Hepatocyte (in vitro differentiated cells): ENCODE data around the gene FANCI. TPM values are rescaled to one million over a fixed set of nuclear protein-coding genes. Genes with fewer than 3 reads are reported as not detected.

ENCODE experiments used
- DNase-seq: peaks from one replicate; pipeline ENCODE4 v3.0.0-alpha.2; 2016; ENCODE audit warnings: low spot score
- H2AFZ ChIP-seq: fragments of 200-600 bp; sonication (generic); 2 replicates; pipeline ENCODE4 v1.6.0; 2016; ENCODE audit warnings: antibody characterized with exemption, mild to moderate bottlenecking
- H3K27ac ChIP-seq: fragments of 200-600 bp; sonication (generic); 2 replicates; pipeline ENCODE4 v1.5.1; 2016; ENCODE audit warnings: mild to moderate bottlenecking
- H3K27me3 ChIP-seq: fragments of 200-600 bp; sonication (generic); 2 replicates; pipeline ENCODE4 v1.6.1; 2016
- H3K36me3 ChIP-seq: fragments of 200-600 bp; sonication (generic); replicated peaks from 2 replicates; pipeline ENCODE4 v1.5.1; 2016; ENCODE audit warnings: low read depth; ENCODE audit not compliant: insufficient read depth
- H3K4me1 ChIP-seq: fragments of 200-600 bp; sonication (generic); 2 replicates; pipeline ENCODE4 v1.5.1; 2016; ENCODE audit warnings: mild to moderate bottlenecking, moderate library complexity; ENCODE audit not compliant: insufficient read depth
- H3K4me2 ChIP-seq: fragments of 200-600 bp; sonication (generic); 2 replicates; pipeline ENCODE4 v1.6.0; 2016
- H3K4me3 ChIP-seq: fragments of 200-600 bp; sonication (generic); 2 replicates; pipeline ENCODE4 v1.5.1; 2016; ENCODE audit warnings: mild to moderate bottlenecking
- H3K79me2 ChIP-seq: fragments of 200-600 bp; sonication (generic); 2 replicates; pipeline ENCODE4 v1.6.0; 2017; ENCODE audit warnings: mild to moderate bottlenecking
- H3K9me2 ChIP-seq: fragments of 200-600 bp; sonication (generic); replicated peaks from 2 replicates; pipeline ENCODE4 v1.6.0; 2017; ENCODE audit warnings: mild to moderate bottlenecking; ENCODE audit not compliant: insufficient read depth
- H3K9me3 ChIP-seq: fragments of 200-600 bp; sonication (generic); 2 replicates; pipeline ENCODE4 v1.5.1; 2016; ENCODE audit warnings: low read depth, mild to moderate bottlenecking
- H4K20me1 ChIP-seq: fragments of 200-600 bp; sonication (generic); 2 replicates; pipeline ENCODE4 v1.6.0; 2016; ENCODE audit warnings: mild to moderate bottlenecking; ENCODE audit not compliant: insufficient read depth, poor library complexity, severe bottlenecking
- EZH2 ChIP-seq: fragments of 200-600 bp; sonication (generic); IDR thresholded peaks from 2 replicates; pipeline ENCODE4 v1.6.1; 2016; ENCODE audit warnings: antibody characterized with exemption, mild to moderate bottlenecking, borderline replicate concordance
- EZH2phosphoT487 ChIP-seq: fragments of 200-600 bp; sonication (generic); IDR thresholded peaks from one replicate; pipeline ENCODE4 v1.6.1; 2018; ENCODE audit warnings: antibody characterized with exemption, mild to moderate bottlenecking, low read depth, moderate library complexity; ENCODE audit not compliant: unreplicated experiment, severe bottlenecking
- WGBS: methylation state at CpG from one replicate; pipeline ENCODE4 v1.1.6; 2016; ENCODE audit warnings: low lambda C conversion rate; ENCODE audit errors: missing lambda C conversion rate; 5-methylcytosine and 5-hydroxymethylcytosine counted together
- polyA plus RNA-seq: library from polyadenylated mRNA; unstranded; fragments of >200 nt; fragmentation: Nextera tagmentation; extraction: Ambion mirVana; gene quantifications from 2 replicates; pipeline ENCODE4 v1.2.1, GENCODE V29; 2016
- total RNA-seq: library from RNA; depleted of rRNA; stranded (reverse); fragments of >200 nt; gene quantifications from 2 replicates; pipeline ENCODE4 v1.2.3, GENCODE V29; 2014
- TF ChIP-seq, protein P1 (sequence below): fragments of 200-600 bp; sonication (generic); IDR thresholded peaks from 2 replicates; pipeline ENCODE4 v1.5.1; 2016; ENCODE audit warnings: antibody characterized with exemption, mild to moderate bottlenecking; ENCODE audit not compliant: poor library complexity

The FANCI gene
- total and polyA plus RNA-seq, 2 experiments from 2014 or later = 8.0 to 14.5 TPM

DNA sequence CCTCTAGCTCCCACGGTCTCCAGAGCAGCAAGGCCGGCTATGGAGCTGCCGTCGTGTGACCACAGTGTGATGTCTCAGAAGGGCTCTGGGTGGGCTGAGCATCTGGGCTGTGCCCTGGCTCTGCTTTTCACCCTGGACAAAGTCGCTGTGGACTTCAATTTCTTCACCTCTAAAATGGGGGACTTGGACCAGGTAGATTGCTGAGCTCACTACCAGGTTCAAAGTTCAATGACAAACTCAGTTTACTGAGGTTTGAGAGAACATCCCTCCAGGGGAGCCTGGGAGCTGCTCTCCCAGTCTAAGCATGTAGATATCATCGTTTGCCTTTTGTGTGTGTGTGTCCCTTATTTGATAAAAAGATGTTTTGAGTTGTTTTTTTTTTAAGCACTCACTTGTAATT, 47.5 kb upstream of the FANCI start:
- Histone ChIP-seq H3K36me3 (no peaks in the 10 kb centered on the region), H3K9me2 (no peaks in the 10 kb centered on the region), H2AFZ (no peak overlapping the region), H3K9me3 (no peaks in the 10 kb centered on the region), H3K79me2 (no peaks in the 10 kb centered on the region), H4K20me1 (no peaks in the 10 kb centered on the region), H3K27me3 (no peaks in the 10 kb centered on the region), H3K4me1 (no peaks in the 10 kb centered on the region), H3K4me2 (no peak overlapping the region), H3K4me3 (no peak overlapping the region), H3K27ac (no peak overlapping the region)
- DNase-seq = no peak
- 83% methylated on average over 6 of the region's 6 CpGs for WGBS
- no peak for TF ChIP-seq EZH2phosphoT487
- TF ChIP-seq EZH2 = no peak
- TF ChIP-seq, protein P1, sequence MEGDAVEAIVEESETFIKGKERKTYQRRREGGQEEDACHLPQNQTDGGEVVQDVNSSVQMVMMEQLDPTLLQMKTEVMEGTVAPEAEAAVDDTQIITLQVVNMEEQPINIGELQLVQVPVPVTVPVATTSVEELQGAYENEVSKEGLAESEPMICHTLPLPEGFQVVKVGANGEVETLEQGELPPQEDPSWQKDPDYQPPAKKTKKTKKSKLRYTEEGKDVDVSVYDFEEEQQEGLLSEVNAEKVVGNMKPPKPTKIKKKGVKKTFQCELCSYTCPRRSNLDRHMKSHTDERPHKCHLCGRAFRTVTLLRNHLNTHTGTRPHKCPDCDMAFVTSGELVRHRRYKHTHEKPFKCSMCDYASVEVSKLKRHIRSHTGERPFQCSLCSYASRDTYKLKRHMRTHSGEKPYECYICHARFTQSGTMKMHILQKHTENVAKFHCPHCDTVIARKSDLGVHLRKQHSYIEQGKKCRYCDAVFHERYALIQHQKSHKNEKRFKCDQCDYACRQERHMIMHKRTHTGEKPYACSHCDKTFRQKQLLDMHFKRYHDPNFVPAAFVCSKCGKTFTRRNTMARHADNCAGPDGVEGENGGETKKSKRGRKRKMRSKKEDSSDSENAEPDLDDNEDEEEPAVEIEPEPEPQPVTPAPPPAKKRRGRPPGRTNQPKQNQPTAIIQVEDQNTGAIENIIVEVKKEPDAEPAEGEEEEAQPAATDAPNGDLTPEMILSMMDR = no peak

DNA sequence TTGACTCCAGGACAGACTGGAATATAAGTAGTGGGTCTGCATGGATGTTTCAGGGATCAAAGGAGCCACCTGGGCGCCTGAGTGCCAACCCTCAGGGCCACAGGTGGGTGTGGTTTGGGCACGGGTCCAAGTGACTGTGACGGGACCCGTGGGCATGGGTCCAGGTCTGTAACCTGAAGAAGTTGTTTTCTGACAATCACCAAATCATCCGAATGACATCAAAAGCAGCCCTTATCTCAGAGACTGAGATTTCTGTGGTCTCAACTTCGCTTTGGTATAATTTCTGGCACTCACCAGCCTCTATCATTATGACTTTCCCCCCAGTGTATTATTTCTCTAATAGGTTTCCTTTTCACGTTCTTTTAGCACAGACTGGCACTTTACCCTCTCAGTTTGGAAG, 46.8 kb upstream of the FANCI start:
- Histone ChIP-seq H3K27me3 (no peaks in the 10 kb centered on the region), H3K9me3 (no peaks in the 10 kb centered on the region), H3K27ac (peak overlapping the region; percentile 28), H3K79me2 (no peaks in the 10 kb centered on the region), H2AFZ (no peak overlapping the region), H4K20me1 (no peaks in the 10 kb centered on the region), H3K36me3 (no peaks in the 10 kb centered on the region), H3K4me2 (no peak overlapping the region), H3K4me1 (no peaks in the 10 kb centered on the region), H3K9me2 (no peaks in the 10 kb centered on the region), H3K4me3 (no peak overlapping the region)
- no peak for TF ChIP-seq EZH2
- TF ChIP-seq, protein P1 = no peak
- 81% methylated on average over 7 of the region's 7 CpGs for WGBS
- DNase-seq = no peak

DNA sequence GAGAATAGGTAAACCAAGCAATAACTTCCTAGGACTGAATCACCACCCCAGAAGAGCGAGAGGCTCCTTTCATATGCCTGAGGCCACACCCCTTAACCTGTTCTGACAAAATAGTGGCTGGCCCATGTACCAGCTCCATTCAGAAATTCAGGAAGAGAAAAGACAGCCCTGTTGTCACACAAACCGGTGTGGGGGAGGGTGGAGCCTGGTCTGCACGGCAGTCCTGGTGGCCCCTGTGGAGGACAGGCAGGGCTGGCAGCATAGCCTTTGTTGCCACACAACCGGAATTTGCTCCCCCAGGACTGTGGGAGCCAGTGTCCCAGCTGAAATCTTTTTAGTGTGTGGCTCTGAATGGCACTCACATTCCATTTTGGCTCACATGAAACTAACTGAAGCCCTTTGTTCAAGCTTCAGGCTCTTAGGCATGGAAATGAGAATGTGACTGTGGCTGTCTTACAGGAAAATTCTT, 46.2 kb upstream of the FANCI start:
- peak; percentile 37 for DNase-seq
- no peaks in the 10 kb centered on the region for H3K4me1 ChIP-seq
- H3K9me2 ChIP-seq = no peaks in the 10 kb centered on the region
- WGBS = 36% methylated on average over 4 of the region's 4 CpGs
- no peaks in the 10 kb centered on the region for H3K9me3 ChIP-seq
- H4K20me1 ChIP-seq = no peaks in the 10 kb centered on the region
- H3K4me2 ChIP-seq = no peak overlapping the region
- H2AFZ ChIP-seq = no peak overlapping the region
- no peak overlapping the region for H3K4me3 ChIP-seq
- no peaks in the 10 kb centered on the region for H3K27me3 ChIP-seq
- H3K36me3 ChIP-seq = no peaks in the 10 kb centered on the region
- TF ChIP-seq EZH2 = no peak
- TF ChIP-seq EZH2phosphoT487 = no peak
- TF ChIP-seq, protein P1 = no peak
- H3K27ac ChIP-seq = peak overlapping the region; percentile 28
- no peaks in the 10 kb centered on the region for H3K79me2 ChIP-seq

DNA sequence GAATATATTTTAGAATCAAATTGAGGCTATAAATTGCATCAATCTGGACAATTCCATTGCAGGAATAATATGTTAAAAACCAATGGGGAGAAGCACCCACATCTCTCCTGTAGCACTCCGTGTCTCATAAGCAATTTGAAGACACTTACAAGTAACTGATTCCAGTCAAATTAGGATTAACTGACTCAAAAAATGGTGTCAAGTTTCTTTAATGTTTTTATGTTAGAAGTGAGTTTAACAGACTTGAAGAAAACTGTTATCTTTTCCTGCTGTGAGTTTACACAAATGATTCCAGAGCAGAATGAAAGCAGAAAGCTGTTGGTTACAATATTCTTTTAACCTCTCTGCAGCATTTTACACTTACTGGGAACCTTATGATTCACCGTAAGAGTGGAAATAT, 45.6 kb upstream of the FANCI start:
- 82% methylated on average over 2 of the region's 2 CpGs for WGBS
- H3K4me2 ChIP-seq = no peak overlapping the region
- no peaks in the 10 kb centered on the region for H3K79me2 ChIP-seq
- H3K4me1 ChIP-seq = no peaks in the 10 kb centered on the region
- peak overlapping the region; percentile 28 for H3K27ac ChIP-seq
- no peaks in the 10 kb centered on the region for H3K36me3 ChIP-seq
- H3K4me3 ChIP-seq = no peak overlapping the region
- H2AFZ ChIP-seq = no peak overlapping the region
- no peaks in the 10 kb centered on the region for H3K9me3 ChIP-seq
- DNase-seq = no peak
- TF ChIP-seq, protein P1 = no peak
- no peak for TF ChIP-seq EZH2
- no peak for TF ChIP-seq EZH2phosphoT487
- H3K27me3 ChIP-seq = no peaks in the 10 kb centered on the region
- H4K20me1 ChIP-seq = no peaks in the 10 kb centered on the region
- no peaks in the 10 kb centered on the region for H3K9me2 ChIP-seq
